SK-N-SH (cell line): ENCODE results near the gene IQSEC1.

Source experiments
- EP300 ChIP-seq, 2 experiments: IDR thresholded peaks; 2 replicates each; pipeline versions ENCODE4 v1.4.0 to v1.6.1; 2012; ENCODE audit warnings: borderline replicate concordance in 1 of 2, low read depth in 1 of 2, low read length in 1 of 2
- FOXJ3 ChIP-seq: sonication (generic); formaldehyde crosslinking; IDR thresholded peaks from 2 replicates; pipeline ENCODE4 v1.5.1; 2020; ENCODE audit warnings: mild to moderate bottlenecking, missing genetic modification reagents
- JUND ChIP-seq: IDR thresholded peaks from 2 replicates; pipeline ENCODE4 v1.4.0; 2012
- NFIC ChIP-seq: IDR thresholded peaks from 2 replicates; pipeline ENCODE4 v1.4.0; 2012; ENCODE audit warnings: borderline replicate concordance
- POLR2AphosphoS5 ChIP-seq: IDR thresholded peaks from 2 replicates; pipeline ENCODE4 v1.6.1; 2012; ENCODE audit warnings: low read depth, low read length
- USF2 ChIP-seq: fragments of 150-350 bp; IDR thresholded peaks from 2 replicates; pipeline ENCODE4 v1.6.1; 2017; ENCODE audit warnings: antibody characterized with exemption, low read length, low read depth, borderline replicate concordance
- TF ChIP-seq, protein P1 (sequence below): fragments of 200-600 bp; sonication (generic); IDR thresholded peaks from 2 replicates; pipeline ENCODE4 v1.6.1; 2017; ENCODE audit warnings: antibody characterized with exemption, mild to moderate bottlenecking, moderate library complexity

- TF ChIP-seq POLR2AphosphoS5 (no peak), USF2 (no peak), JUND (no peak), FOXJ3 (CRISPR knock-in tag) (no peak), NFIC (no peak), EP300 (IDR thresholded peaks at IDR 0.05; ENCODE audit: borderline replicate concordance in 1 of 2, low read depth in 1 of 2, low read length in 1 of 2) (no peak)
- TF ChIP-seq, protein P1, sequence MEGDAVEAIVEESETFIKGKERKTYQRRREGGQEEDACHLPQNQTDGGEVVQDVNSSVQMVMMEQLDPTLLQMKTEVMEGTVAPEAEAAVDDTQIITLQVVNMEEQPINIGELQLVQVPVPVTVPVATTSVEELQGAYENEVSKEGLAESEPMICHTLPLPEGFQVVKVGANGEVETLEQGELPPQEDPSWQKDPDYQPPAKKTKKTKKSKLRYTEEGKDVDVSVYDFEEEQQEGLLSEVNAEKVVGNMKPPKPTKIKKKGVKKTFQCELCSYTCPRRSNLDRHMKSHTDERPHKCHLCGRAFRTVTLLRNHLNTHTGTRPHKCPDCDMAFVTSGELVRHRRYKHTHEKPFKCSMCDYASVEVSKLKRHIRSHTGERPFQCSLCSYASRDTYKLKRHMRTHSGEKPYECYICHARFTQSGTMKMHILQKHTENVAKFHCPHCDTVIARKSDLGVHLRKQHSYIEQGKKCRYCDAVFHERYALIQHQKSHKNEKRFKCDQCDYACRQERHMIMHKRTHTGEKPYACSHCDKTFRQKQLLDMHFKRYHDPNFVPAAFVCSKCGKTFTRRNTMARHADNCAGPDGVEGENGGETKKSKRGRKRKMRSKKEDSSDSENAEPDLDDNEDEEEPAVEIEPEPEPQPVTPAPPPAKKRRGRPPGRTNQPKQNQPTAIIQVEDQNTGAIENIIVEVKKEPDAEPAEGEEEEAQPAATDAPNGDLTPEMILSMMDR = no peak
These were observed 115.9 kb downstream of the IQSEC1 start for GRCh38 chr3:12957339-12957738.
